Activated naive CD4-positive, alpha-beta T cell treated with anti-CD3 and anti-CD28 coated beads for 36 hours (primary cell): Measurements from ENCODE around the gene TMEM200A. TPM values are rescaled to one million over a fixed set of nuclear protein-coding genes. Genes with fewer than 3 reads are reported as not detected.

ENCODE experiments used
- CTCF ChIA-PET: fragments of 350-600 bp; sonication (Branson Sonifier 250); formaldehyde crosslinking; loops from one replicate; lab custom pipeline; 2021; ENCODE audit warnings: antibody characterized with exemption; lab: Charles Lee
- DNase-seq: peaks from one replicate; pipeline ENCODE4 v3.0.0-alpha.2; 2020
- H3K27ac Mint-ChIP-seq: one replicate; pipeline ENCODE4 v1.8.0; 2021; ENCODE audit warnings: mild to moderate bottlenecking, mixed read lengths
- H3K27me3 Mint-ChIP-seq: one replicate; pipeline ENCODE4 v1.8.0; 2021; ENCODE audit warnings: low read depth, mixed read lengths
- H3K36me3 Mint-ChIP-seq: one replicate; pipeline ENCODE4 v1.8.0; 2021; ENCODE audit warnings: low read depth, mixed read lengths
- H3K4me1 Mint-ChIP-seq: one replicate; pipeline ENCODE4 v1.8.0; 2021; ENCODE audit warnings: low read depth, mixed read lengths
- H3K4me3 Mint-ChIP-seq: one replicate; pipeline ENCODE4 v1.8.0; 2021; ENCODE audit warnings: mild to moderate bottlenecking, moderate library complexity, mixed read lengths
- H3K9me3 Mint-ChIP-seq: one replicate; pipeline ENCODE4 v1.8.0; 2021; ENCODE audit warnings: mixed read lengths
- intact Hi-C: fragments of 100-400 bp; cut with micrococcal nuclease; formaldehyde crosslinking; loops from one replicate; pipeline ENCODE4 v1.15.1; 2023
- total RNA-seq, 2 experiments: library from RNA; stranded (reverse); gene quantifications; one replicate each; pipeline ENCODE4 v1.2.3, GENCODE V29; 2021

The TMEM200A gene
- total RNA-seq, 2 experiments from 2014 or later, result not detected

DNA sequence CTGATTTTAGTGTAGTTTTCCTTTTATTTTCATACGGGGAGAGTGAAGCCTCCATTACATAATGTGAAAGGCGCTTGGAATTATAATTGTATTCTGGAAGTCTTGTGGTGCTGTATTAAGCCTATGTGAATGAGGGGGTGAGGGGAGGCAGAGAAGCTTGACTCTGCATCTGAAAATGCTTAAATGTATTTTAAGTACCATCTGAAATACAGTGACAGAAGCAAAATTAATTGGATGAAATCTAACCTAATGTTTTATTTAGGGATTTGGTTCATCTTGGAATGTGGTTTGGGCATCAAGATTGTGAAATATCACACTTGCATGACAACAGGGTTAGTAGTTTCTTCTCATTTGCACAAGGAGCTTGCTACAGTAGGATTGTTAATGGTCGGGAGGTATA lies 41.2 kb downstream of the TMEM200A start:
- Mint-ChIP-seq H3K9me3 (no peaks in the 10 kb centered on the region), H3K4me1 (no peaks in the 10 kb centered on the region), H3K36me3 (no peaks in the 10 kb centered on the region), H3K27ac (no peak overlapping the region), H3K4me3 (no peak overlapping the region), H3K27me3 (no peaks in the 10 kb centered on the region)
- CTCF ChIA-PET, result no interaction called here
- intact Hi-C loops, result no loop called here
- DNase-seq, result no peak

DNA sequence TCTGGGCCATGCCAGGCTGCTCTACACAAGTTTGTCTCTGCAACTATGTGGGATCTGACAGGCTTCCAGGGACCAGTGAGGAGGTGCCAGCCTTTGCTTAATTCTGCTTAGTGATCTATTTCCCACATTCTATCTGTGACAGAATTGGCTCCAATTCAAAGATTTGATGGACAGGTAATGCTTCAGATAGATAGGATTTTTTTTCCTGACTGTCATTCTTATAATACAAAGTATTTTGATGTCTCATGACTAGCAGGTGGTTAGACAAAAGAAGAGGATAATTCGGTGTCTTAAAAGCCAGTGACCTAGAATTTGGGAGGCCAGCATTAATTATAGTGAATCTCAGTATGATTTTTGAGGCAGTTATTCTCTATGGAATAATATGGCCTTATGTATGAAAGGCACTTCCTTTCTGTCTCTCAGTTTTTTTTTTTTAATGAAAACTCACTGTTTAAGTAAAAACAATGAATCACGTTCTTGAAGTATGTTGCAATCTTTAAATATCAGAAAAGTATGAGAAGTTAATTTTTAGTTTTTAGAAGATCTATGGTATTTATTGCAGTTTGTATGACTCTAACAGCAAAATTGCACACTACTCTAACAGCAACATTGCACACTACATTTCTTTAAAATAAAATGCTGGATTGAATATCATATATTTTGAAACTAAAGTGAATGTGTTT lies 43.7 kb downstream of the TMEM200A start:
- Mint-ChIP-seq H3K27ac (no peak overlapping the region), H3K4me3 (no peak overlapping the region), H3K4me1 (no peaks in the 10 kb centered on the region), H3K36me3 (no peaks in the 10 kb centered on the region), H3K9me3 (no peaks in the 10 kb centered on the region), H3K27me3 (no peaks in the 10 kb centered on the region)
- CTCF ChIA-PET, result no interaction called here
- intact Hi-C loops, result no loop called here
- DNase-seq, result no peak

DNA sequence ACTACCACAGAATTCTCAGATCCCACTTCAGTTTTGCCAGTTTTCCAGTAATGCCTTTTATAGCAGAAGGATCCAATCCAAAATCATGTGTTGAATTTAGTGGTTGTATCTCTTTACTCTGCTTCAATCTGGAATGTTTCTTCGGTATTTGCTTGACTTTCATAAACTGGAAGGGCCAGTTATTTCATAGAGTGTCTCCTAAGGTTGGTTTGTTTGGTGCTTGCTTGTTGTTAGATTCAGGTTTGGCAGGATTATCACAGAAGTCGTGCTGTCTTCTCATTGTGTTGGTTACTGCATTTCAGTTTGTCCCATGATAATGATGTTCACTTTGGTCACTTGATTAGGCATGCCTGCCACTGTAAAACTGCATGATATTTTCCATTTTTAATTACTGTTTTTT lies 45.7 kb downstream of the TMEM200A start:
- intact Hi-C loops, result no loop called here
- DNase-seq, result no peak
- no peak overlapping the region for H3K27ac Mint-ChIP-seq
- H3K36me3 Mint-ChIP-seq, result no peaks in the 10 kb centered on the region
- H3K9me3 Mint-ChIP-seq, result no peaks in the 10 kb centered on the region
- CTCF ChIA-PET, result interaction anchor here (0.6 to 0.7 kb wide), 2 partner anchors 71 to 529 kb away, joined by 3 to 4 read pairs; no protein-coding TSS in a partner anchor
- no peaks in the 10 kb centered on the region for H3K27me3 Mint-ChIP-seq
- H3K4me3 Mint-ChIP-seq, result no peak overlapping the region
- no peaks in the 10 kb centered on the region for H3K4me1 Mint-ChIP-seq

DNA sequence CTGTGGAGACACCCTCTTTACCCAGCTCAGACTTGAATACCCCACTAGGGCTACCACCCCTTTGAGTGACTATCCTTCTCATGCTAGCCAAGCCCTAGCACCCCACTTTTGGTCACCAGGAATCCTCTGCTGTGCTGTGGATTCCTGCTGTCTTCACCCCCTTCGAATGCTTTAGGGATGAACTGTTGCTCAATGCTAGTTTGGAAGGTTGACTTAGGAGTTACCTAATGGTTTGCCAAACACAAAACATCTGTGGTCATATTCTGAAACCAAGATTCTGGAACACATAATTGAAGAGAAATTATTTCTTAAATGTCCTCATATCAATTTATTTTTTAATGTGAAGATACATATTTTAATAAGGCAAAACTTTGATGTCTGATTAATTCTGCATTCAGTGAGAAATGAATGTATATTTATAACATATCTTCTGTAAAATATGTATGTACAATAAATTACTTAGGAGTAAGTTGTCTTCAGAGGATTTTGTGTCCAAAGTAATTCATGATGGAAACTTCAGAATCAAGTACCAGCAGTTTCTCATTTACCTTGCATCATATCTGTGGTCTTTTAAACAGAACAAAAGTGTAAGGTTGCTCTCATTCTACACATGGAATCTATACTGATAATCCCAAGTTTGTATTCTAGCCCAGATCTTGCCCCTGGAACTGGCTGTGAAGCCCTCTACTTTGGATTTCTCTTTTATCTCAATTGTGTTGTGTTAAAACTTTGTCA lies 46.9 kb downstream of the TMEM200A start:
- Mint-ChIP-seq H3K4me1 (no peaks in the 10 kb centered on the region), H3K36me3 (no peaks in the 10 kb centered on the region), H3K9me3 (no peaks in the 10 kb centered on the region), H3K27me3 (no peaks in the 10 kb centered on the region), H3K4me3 (no peak overlapping the region), H3K27ac (no peak overlapping the region)
- intact Hi-C loops, result no loop called here
- CTCF ChIA-PET, result no interaction called here
- DNase-seq, result no peak

DNA sequence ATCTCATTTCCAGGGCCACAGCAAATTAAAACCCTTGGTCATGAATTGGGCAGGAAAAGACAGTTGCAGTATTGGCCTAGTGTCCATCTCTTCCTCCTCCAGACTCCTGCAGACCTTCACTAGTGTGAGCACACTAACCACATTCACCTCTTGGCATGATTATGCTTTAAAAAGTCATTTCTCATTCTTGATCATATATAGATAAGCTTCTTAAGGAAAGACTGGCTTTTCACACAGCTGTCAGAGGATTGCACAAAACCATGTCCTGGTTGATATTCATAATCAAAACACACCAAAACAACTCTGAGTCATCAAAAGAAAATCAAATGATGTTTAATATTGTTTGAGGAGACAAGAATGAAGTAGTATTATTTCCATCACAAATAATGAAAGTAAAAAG lies 52.1 kb downstream of the TMEM200A start:
- intact Hi-C loops, result no loop called here
- CTCF ChIA-PET, result interaction anchor here (0.9 kb wide), 1 partner anchor 22 kb away, joined by 3 read pairs; no protein-coding TSS in a partner anchor
- no peaks in the 10 kb centered on the region for H3K27me3 Mint-ChIP-seq
- no peak overlapping the region for H3K27ac Mint-ChIP-seq
- no peaks in the 10 kb centered on the region for H3K36me3 Mint-ChIP-seq
- H3K4me3 Mint-ChIP-seq, result no peak overlapping the region
- no peaks in the 10 kb centered on the region for H3K9me3 Mint-ChIP-seq
- DNase-seq, result no peak
- H3K4me1 Mint-ChIP-seq, result no peaks in the 10 kb centered on the region

DNA sequence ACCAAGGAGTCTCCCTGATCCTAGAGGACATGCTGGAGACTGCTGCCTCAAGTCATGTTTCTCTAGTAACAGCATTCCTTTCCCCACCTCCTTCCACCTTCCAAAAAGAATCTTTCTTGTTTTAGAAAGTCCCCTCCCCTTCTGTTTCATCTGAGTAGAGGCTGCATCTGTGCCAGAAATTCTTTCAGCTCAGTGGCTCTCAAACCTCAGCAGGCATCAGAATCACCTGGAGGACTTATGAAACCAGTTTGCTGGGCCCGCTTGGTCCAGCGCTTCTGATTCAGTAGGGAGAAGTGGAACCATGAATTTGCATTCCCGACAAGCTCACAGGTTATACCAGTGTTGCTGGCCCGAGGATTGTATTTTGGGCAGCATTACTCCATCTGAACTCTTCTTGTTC lies 55.1 kb downstream of the TMEM200A start:
- Mint-ChIP-seq H3K9me3 (no peaks in the 10 kb centered on the region), H3K4me1 (no peaks in the 10 kb centered on the region), H3K36me3 (no peaks in the 10 kb centered on the region), H3K27me3 (no peaks in the 10 kb centered on the region), H3K27ac (no peak overlapping the region), H3K4me3 (no peak overlapping the region)
- intact Hi-C loops, result no loop called here
- no peak for DNase-seq
- CTCF ChIA-PET, result no interaction called here

DNA sequence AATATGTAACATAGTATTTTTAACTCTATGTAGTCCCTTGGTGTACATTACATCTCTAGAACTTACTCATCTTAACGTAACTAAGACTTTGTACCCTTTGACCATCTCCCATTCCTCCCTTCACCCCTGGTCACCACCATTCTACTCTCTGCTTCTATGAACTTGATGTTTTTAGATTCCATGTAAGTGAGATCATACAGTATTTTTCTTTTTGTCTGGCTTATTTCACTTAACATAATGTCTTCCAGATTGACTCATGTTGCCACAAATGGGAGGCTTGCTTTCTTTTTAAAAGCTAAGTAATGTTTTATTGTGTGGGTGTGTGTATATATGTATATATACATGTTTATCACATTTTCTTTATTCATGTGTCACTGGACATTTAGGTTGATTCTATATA lies 55.8 kb downstream of the TMEM200A start:
- DNase-seq, result no peak

DNA sequence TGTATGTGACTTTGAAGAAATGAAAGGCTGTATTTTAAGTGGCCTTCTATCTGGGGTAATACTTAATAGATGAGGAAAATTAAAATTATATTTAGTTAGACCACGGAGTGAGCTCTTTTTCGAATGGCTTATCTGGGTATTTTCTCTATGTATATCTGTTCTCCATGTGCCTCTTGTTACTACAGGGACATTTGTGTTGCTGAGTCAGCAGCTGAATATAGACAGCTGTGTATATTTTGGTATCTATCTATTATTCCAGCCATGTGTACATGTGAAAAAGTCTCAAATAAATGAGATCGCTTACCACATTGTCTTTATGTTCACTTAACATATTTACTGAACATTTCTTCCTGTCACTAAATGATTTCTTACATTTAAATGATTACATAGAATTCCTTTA lies 57.2 kb downstream of the TMEM200A start:
- no peaks in the 10 kb centered on the region for H3K4me1 Mint-ChIP-seq
- intact Hi-C loops, result no loop called here
- H3K4me3 Mint-ChIP-seq, result no peak overlapping the region
- H3K27ac Mint-ChIP-seq, result no peak overlapping the region
- H3K36me3 Mint-ChIP-seq, result no peaks in the 10 kb centered on the region
- no peaks in the 10 kb centered on the region for H3K27me3 Mint-ChIP-seq
- CTCF ChIA-PET, result no interaction called here
- no peaks in the 10 kb centered on the region for H3K9me3 Mint-ChIP-seq
- DNase-seq, result no peak

More for the DNA sequence above, 55.8 kb downstream of the TMEM200A start:
- Mint-ChIP-seq H3K36me3 (no peaks in the 10 kb centered on the region), H3K27me3 (no peaks in the 10 kb centered on the region), H3K4me1 (no peaks in the 10 kb centered on the region), H3K27ac (no peak overlapping the region), H3K9me3 (no peaks in the 10 kb centered on the region), H3K4me3 (no peak overlapping the region)
- CTCF ChIA-PET, result no interaction called here
- intact Hi-C loops, result no loop called here

DNA sequence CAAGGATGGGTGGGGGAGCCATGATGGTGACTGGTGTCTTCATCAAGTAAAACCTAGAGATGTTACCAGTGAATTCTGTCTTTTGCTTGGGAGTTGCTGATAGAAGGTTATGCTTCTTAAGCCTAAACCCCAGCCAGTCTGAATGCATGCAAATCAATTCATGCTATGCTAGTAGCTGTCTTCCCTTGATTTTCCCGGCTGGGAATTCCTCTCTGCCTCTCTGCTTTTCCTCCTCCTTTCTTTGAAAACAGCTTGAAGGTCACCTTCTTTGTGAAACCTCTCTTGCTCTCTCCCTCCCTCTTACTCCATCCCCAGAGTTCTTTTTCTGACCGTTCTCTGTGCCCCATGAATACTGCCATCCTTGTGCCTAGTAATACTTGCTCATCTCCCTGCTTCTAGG lies 58.9 kb downstream of the TMEM200A start:
- intact Hi-C loops, result no loop called here
- H3K4me1 Mint-ChIP-seq, result no peaks in the 10 kb centered on the region
- no peak overlapping the region for H3K27ac Mint-ChIP-seq
- no peak overlapping the region for H3K4me3 Mint-ChIP-seq
- no peaks in the 10 kb centered on the region for H3K9me3 Mint-ChIP-seq
- CTCF ChIA-PET, result no interaction called here
- H3K27me3 Mint-ChIP-seq, result no peaks in the 10 kb centered on the region
- DNase-seq, result no peak
- no peaks in the 10 kb centered on the region for H3K36me3 Mint-ChIP-seq

DNA sequence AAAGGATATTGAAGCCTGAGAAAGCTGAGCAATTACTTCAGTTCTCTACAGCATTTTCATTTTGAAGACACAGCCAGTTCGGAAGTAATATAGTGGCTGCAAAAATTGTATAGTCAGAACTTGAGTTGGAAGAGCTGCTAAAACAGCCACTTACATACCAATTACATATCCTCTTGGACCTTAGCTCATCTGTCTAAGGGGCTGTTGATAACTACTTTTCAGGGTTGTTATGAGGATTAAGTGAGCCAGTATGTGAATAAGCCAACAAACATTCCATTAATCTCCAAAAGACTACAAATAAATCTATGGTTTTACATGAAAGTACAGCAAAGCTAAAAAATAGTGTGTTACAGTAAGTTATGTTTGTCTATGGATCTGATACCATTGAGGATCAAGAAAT lies 59.7 kb downstream of the TMEM200A start:
- CTCF ChIA-PET, result no interaction called here
- no peak for DNase-seq
- H3K4me1 Mint-ChIP-seq, result no peaks in the 10 kb centered on the region
- H3K9me3 Mint-ChIP-seq, result no peaks in the 10 kb centered on the region
- no peak overlapping the region for H3K27ac Mint-ChIP-seq
- intact Hi-C loops, result no loop called here
- H3K4me3 Mint-ChIP-seq, result no peak overlapping the region
- H3K36me3 Mint-ChIP-seq, result no peaks in the 10 kb centered on the region
- H3K27me3 Mint-ChIP-seq, result no peaks in the 10 kb centered on the region

DNA sequence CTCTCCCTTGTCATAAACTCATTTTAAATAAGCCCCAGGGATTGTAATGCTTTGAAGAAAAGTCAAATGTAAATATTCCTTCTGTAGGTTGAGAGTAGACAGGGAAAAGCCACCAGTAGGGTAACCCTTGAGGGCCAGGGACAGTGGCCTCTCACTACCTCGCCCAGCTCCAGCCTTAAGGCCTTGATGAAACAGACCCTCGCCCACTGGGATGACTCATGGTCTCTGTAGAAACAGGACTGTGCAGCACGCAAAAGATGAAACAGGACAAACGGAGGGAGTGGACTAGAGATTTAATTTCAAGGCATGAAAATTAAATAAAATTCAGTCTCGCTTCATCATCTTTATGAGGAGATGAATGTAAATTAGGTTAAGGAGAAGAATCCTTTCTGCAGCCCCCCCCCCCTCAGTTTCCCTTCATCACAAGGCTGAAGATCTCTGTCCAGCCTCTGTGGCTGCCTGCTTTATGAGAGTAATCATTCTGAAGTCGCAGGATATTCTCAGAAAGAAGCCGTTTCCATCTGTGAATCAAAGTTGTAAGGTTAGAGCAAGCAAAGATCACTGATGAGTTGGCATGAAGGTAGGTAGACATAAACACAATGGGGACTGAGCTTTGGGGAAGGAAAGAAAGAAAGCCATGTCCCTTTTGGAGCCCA lies 60.4 kb downstream of the TMEM200A start:
- intact Hi-C loops, result no loop called here
- H3K9me3 Mint-ChIP-seq, result no peaks in the 10 kb centered on the region

DNA sequence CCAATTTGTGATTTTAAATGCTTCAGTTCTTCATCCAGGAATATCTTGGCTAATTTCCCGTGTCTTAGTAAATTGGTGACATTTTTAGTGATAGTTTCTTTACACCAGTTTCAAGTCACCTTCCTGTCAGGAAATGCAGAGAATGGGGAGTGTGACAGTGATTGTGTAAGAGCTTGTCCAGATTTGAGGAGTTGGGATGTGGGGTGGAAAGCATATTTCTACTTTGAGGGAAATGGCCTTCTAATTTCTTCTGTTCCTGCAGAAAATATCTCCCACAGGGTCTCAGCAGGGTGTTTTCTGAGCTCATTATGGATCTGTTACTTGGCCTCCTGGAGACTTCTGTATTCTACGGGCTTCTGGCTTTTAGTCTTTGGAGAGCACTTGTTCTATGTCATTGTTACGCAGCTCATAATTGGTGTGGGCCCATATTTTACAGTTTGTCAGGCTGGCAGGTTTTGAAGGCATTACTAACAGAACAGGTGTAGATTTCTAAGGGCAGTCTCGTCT lies 65.6 kb downstream of the TMEM200A start:
- DNase-seq, result no peak
- Mint-ChIP-seq H3K9me3 (no peaks in the 10 kb centered on the region), H3K27ac (no peak overlapping the region), H3K27me3 (no peaks in the 10 kb centered on the region), H3K4me3 (no peak overlapping the region), H3K36me3 (no peaks in the 10 kb centered on the region), H3K4me1 (no peaks in the 10 kb centered on the region)
- intact Hi-C loops, result no loop called here
- CTCF ChIA-PET, result no interaction called here

More for the DNA sequence above, 60.4 kb downstream of the TMEM200A start:
- no peaks in the 10 kb centered on the region for H3K36me3 Mint-ChIP-seq
- H3K27me3 Mint-ChIP-seq, result no peaks in the 10 kb centered on the region
- H3K27ac Mint-ChIP-seq, result no peak overlapping the region
- CTCF ChIA-PET, result no interaction called here
- no peak overlapping the region for H3K4me3 Mint-ChIP-seq
- no peaks in the 10 kb centered on the region for H3K4me1 Mint-ChIP-seq
- DNase-seq, result no peak
